Measurements from ENCODE around the gene F2R. TPM values are rescaled to one million over a fixed set of nuclear protein-coding genes. Genes with fewer than 3 reads are reported as not detected.

The F2R gene
- total and polyA plus RNA-seq, 2 of the 8 experiments (the other 6 are each of a cell fraction or from before 2014, with no cell fraction given) = 23.8 to 29.1 TPM

- FAIRE-seq (no peak), DNase-seq (ENCODE audit: low read depth in 1 of 2, low spot score in 2 of 2) (no peak)
- no peaks in the 10 kb centered on the region; a peak in 1 of 8 replicates for H3K36me3 ChIP-seq (ENCODE audit: control insufficient read depth in 2 of 4, insufficient read depth in 4 of 4, low read length in 3 of 4)
- H3K27ac ChIP-seq (ENCODE audit: low read depth, low read length) = no peak overlapping the region
- no peaks in the 10 kb centered on the region for H4K20me1 ChIP-seq (replicated peaks in 1 of 2; ENCODE audit: control insufficient read depth in 1 of 2, insufficient read depth in 2 of 2, low read length in 2 of 2)
- no peak overlapping the region for H2BK20ac ChIP-seq (ENCODE audit: low read length)
- H3K18ac ChIP-seq (ENCODE audit: extremely low read depth, low read length) = no peak overlapping the region
- H2BK15ac ChIP-seq (ENCODE audit: low read length) = no peak overlapping the region
- no peak overlapping the region for H2AFZ ChIP-seq (ENCODE audit: low read length)
- no peaks in the 10 kb centered on the region for H3K79me2 ChIP-seq (ENCODE audit: control insufficient read depth in 1 of 2, insufficient read depth in 2 of 2, low read length in 2 of 2)
- H2BK12ac ChIP-seq (ENCODE audit: low read depth, low read length) = no peak overlapping the region
- H3K79me1 ChIP-seq (ENCODE audit: low read depth, low read length) = no peaks in the 10 kb centered on the region
- H2BK5ac ChIP-seq (ENCODE audit: low read depth, low read length) = no peak overlapping the region
- H3K4ac ChIP-seq (replicated peaks; ENCODE audit: insufficient read length, low read depth, low read length) = no peak overlapping the region
- H3K4me1 ChIP-seq (replicated peaks in 1 of 4; ENCODE audit: control insufficient read depth in 3 of 4, insufficient read depth in 4 of 4, low read length in 3 of 4) = no peaks in the 10 kb centered on the region
- no peak overlapping the region for H3K9ac ChIP-seq (replicated peaks in 1 of 4; ENCODE audit: extremely low read depth in 1 of 4, low read depth in 3 of 4, low read length in 3 of 4)
- H3K4me2 ChIP-seq (ENCODE audit: insufficient read depth in 1 of 2, low read depth in 2 of 2, low read length in 2 of 2) = no peak overlapping the region
- no peak overlapping the region for H3K23ac ChIP-seq (ENCODE audit: insufficient read length)
- ChIA-PET CTCF (ENCODE audit: partially characterized antibody) (no interaction called here), POLR2A (ENCODE audit: partially characterized antibody) (interaction anchor here (0.6 to 0.7 kb wide), 2 partner anchors 8 to 348 kb away, joined by 3 to 4 read pairs; no protein-coding TSS in a partner anchor)
- no peak overlapping the region for H4K8ac ChIP-seq (ENCODE audit: extremely low read depth, insufficient read depth, low read length)
- H2AK5ac ChIP-seq (ENCODE audit: low read depth, low read length) = no peak overlapping the region
- peaks cover 0 to 1% (median 0%) of the 10 kb centered on the region in 4 experiments; a peak in 1 of 7 replicates for H3K27me3 ChIP-seq (replicated peaks in 1 of 4; ENCODE audit: control insufficient read depth in 3 of 4, extremely low read depth in 1 of 4, insufficient read depth in 3 of 4, low read length in 3 of 4)
- no peak overlapping the region for H3K56ac ChIP-seq (replicated peaks; ENCODE audit: insufficient read length, low read depth, low read length)
- no peak overlapping the region for H4K91ac ChIP-seq (replicated peaks; ENCODE audit: insufficient read length, low read length)
- H3K4me3 ChIP-seq (ENCODE audit: extremely low read depth in 1 of 4, insufficient read depth in 2 of 4, low read depth in 3 of 4, low read length in 4 of 4) = no peak overlapping the region
- H2BK120ac ChIP-seq (replicated peaks; ENCODE audit: low read depth, low read length) = no peak overlapping the region
- H3K23me2 ChIP-seq (ENCODE audit: low read depth, low read length) = no peaks in the 10 kb centered on the region
- no peak overlapping the region for H4K5ac ChIP-seq (ENCODE audit: insufficient read length, low read depth, low read length)
- 92% methylated on average over 5 of the region's 5 CpGs; no CpG with 5 or more reads in 1 of the 2 experiments for WGBS, 2 experiments (ENCODE audit: extremely low coverage in 1 of 2, insufficient coverage in 1 of 2, insufficient read length in 1 of 2, insufficient replicate concordance in 2 of 2, low coverage in 1 of 2, low lambda C conversion rate in 2 of 2, missing lambda C conversion rate in 1 of 2)
- H3K9me3 ChIP-seq (ENCODE audit: insufficient read depth in 2 of 2, low read depth in 1 of 2, low read length in 1 of 2) = no peaks in the 10 kb centered on the region
- H3K14ac ChIP-seq (ENCODE audit: insufficient read length) = no peak overlapping the region
- no peak for TF ChIP-seq TAF7 (optimal IDR thresholded peaks at IDR 0.05; ENCODE audit: borderline replicate concordance, low read depth, low read length)
- no peak for TF ChIP-seq CHD2 (IDR thresholded peaks at IDR 0.05; ENCODE audit: low read length)
- no peak for TF ChIP-seq SIX5 (IDR thresholded peaks at IDR 0.05; ENCODE audit: low read depth, low read length)
- no peak for TF ChIP-seq TAF1 (IDR thresholded peaks at IDR 0.05; ENCODE audit: low read depth, low read length)
- no peak for TF ChIP-seq BRCA1 (IDR thresholded peaks at IDR 0.05; ENCODE audit: low read depth, low read length)
- TF ChIP-seq CBX5 (IDR thresholded peaks at IDR 0.05; ENCODE audit: low read depth, low read length) = no peak
- no peak for TF ChIP-seq MAFK (IDR thresholded peaks at IDR 0.05; ENCODE audit: low read depth, low read length)
- no peak for TF ChIP-seq JUND (IDR thresholded peaks at IDR 0.05; ENCODE audit: low read length)
- TF ChIP-seq TCF12 (IDR thresholded peaks at IDR 0.05; ENCODE audit: low read depth, low read length) = no peak
- TF ChIP-seq SRF (IDR thresholded peaks at IDR 0.05; ENCODE audit: low read depth, low read length) = no peak
- no peak for TF ChIP-seq EP300 (IDR thresholded peaks at IDR 0.05; ENCODE audit: borderline replicate concordance in 1 of 2, low read depth in 2 of 2, low read length in 2 of 2)
- no peak for TF ChIP-seq POLR2AphosphoS5 (IDR thresholded peaks at IDR 0.05; ENCODE audit: low read depth, low read length)
These were observed 31.0 kb upstream of the F2R start for GRCh38 chr5:76684756-76685519.

All from H1 (cell line).